Esophagus squamous epithelium (tissue), 4 donors: Measurements from ENCODE around the gene ATRN.

Source experiments
- POLR2A ChIP-seq, 4 donors: fragments of 450-650 bp; IDR thresholded peaks; one replicate each; pipeline ENCODE4 v1.6.1; 2017; ENCODE audit warnings: antibody characterized with exemption in 4 of 4, mild to moderate bottlenecking in 4 of 4, moderate library complexity in 3 of 4
- TF ChIP-seq, protein P1 (sequence below), 6 experiments: fragments of 450-650 bp in 4 of 6; fragments of 200-600 bp in 2 of 6; sonication (generic) in 2 of 6; IDR thresholded peaks; one replicate each; pipeline ENCODE4 v1.5.1; 2016 to 2019; ENCODE audit warnings: antibody characterized with exemption in 6 of 6, mild to moderate bottlenecking in 4 of 6, moderate library complexity in 4 of 6

DNA sequence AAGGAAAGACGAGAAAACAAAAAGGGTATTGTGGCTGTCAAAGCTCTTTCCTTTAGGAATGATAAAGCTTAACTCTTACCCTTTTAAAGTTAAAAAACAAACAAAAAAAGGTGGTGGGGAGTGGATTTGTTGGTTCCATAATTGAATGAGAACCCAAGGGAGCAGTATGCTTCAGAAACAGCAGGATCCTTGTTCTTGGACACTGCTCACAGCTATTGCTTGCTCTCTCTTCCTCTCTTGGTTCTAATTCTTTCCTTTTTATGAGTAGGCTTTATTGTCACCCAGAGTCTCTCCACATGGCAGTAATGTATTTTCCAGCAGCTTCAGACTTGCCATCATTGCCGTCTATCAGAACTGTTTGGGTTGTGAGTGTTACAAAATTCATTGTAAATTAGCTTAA, 18.7 kb upstream of the ATRN start:
- TF ChIP-seq, protein P1, sequence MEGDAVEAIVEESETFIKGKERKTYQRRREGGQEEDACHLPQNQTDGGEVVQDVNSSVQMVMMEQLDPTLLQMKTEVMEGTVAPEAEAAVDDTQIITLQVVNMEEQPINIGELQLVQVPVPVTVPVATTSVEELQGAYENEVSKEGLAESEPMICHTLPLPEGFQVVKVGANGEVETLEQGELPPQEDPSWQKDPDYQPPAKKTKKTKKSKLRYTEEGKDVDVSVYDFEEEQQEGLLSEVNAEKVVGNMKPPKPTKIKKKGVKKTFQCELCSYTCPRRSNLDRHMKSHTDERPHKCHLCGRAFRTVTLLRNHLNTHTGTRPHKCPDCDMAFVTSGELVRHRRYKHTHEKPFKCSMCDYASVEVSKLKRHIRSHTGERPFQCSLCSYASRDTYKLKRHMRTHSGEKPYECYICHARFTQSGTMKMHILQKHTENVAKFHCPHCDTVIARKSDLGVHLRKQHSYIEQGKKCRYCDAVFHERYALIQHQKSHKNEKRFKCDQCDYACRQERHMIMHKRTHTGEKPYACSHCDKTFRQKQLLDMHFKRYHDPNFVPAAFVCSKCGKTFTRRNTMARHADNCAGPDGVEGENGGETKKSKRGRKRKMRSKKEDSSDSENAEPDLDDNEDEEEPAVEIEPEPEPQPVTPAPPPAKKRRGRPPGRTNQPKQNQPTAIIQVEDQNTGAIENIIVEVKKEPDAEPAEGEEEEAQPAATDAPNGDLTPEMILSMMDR (IDR thresholded peaks at IDR 0.05): no peak
- TF ChIP-seq POLR2A (IDR thresholded peaks at IDR 0.05): no peak
